KOPT-K1 (cell line): ENCODE data around the gene HES4.
"Not testable (repeated sequence)": the region's sequence is repeated elsewhere in the genome, so short reads cannot be mapped to it uniquely, and the experiment has no call there.

Source experiments
- H3K27ac ChIP-seq: fragments of 200-600 bp; sonication (generic); 2 replicates; pipeline ENCODE4 v1.5.1; 2016; ENCODE audit warnings: antibody characterized with exemption, mild to moderate bottlenecking, low read depth, low read length; ENCODE audit not compliant: poor library complexity, severe bottlenecking
- H3K36me3 ChIP-seq: fragments of 200-600 bp; sonication (generic); 2 replicates; pipeline ENCODE4 v1.5.1; 2017; ENCODE audit warnings: antibody characterized with exemption, mild to moderate bottlenecking, low read length, moderate library complexity; ENCODE audit not compliant: insufficient read depth
- H3K9me3 ChIP-seq: fragments of 200-600 bp; sonication (generic); 2 replicates; pipeline ENCODE4 v1.5.1; 2017; ENCODE audit warnings: antibody characterized with exemption, low read length, mild to moderate bottlenecking; ENCODE audit not compliant: insufficient read depth, poor library complexity, severe bottlenecking

Gene HES4

DNA sequence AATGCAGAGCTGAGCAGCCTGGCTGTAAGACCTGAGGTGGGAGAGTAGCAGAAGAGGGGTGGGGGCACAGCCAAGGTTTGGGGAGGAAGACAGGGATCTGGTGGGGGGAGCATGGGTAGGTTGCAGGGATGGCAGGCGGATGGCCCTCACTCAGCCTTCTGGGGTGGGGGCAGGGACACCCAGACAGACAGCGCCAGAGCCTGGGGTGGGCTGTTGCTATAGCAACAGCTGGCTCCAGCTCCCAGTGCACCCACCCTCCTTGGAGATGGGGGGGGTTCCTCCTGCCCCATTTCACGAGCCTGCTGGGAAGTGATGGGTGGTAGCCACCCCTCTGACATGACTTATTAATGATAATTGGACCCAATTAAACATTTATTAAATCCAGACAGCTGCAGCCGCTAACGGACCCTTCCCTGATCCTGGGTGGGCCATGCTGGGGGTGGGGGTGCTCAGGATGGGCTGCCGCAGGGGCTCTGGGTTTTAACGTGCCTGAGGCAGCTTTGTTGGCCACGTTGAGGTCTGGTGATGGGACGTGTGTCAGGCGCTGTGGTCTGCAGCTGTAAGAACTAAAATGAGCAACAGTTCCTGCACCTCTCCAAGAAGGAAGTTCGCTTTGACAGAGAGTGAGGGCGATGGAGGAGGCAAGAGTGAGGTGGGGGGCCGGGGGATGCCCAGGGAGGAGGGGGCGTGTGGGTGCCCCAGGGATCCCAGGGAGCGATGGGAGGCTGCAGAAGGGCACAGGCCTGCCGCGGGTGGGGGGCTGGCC is 39.4 kb upstream of the HES4 start:
- Histone ChIP-seq H3K9me3 (no peaks in the 10 kb centered on the region), H3K27ac (no peak overlapping the region), H3K36me3 (no peaks in the 10 kb centered on the region)

DNA sequence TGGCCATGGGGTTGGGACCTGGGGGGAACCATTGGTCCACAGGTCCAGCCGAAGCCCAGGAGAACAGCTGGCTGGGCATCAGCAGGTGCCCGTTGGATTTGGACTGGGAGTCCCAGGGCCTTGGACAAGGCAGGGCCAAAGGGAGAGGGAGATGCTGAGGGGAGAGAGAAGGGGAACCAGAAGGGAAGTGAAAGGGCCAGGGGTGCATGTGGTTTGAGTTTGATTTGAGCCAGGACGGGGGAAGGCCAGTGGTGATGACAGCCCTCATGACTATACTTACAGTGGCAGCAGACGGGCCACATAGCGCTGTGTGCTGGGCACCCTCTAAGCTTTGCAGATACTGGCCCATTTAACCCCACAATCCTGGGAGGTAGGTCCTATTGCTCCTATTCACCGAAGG is 38.8 kb upstream of the HES4 start:
- H3K27ac ChIP-seq, result no peak overlapping the region

DNA sequence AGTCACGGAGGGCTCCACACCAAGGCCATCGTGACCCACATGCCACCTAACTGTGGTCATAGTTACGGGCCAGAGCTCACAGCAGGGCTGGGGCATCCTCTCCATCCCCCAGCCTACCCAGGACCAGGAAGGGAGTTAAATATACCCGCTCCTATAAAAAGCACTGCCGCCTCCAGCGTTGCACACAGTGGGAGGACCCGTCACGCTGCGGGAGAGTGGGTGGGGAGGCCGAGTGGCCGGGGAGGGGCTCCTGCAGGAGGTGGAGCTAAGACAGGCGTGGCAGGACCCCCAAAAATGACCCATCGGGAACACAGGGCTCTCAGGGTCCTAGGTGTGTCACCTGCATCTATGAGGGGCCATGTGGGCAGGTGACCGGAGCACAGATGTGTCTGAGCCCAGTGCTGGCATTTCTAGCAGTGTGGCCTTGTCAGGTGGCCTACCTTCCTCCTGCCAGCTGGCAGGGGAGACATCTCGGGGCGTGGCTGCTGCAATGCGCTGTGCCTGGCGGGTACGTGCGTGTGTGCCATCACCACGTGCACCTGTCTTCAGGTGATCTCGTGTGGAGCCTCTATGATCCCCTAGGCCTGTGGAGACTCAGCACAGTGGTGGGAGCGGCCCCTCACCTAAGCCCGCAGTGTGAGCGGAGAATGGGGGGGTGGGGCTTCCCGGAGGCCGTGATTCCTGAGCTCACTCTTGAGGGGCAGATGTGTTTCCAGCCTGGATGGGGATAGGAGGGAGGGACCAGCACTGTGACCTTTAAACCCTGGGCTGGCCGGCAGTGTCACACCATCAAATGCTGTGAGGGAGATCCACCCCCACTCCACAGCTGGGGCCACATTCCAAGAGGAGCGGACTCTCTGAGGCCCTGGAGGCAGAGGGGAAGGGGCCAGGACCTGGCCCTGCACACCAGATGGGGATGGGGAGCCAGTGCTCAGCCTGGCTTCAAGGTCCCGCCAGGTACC is 37.8 kb upstream of the HES4 start:
- Histone ChIP-seq H3K27ac (no peak overlapping the region), H3K36me3 (no peaks in the 10 kb centered on the region), H3K9me3 (no peaks in the 10 kb centered on the region)

More for the DNA sequence above, 38.8 kb upstream of the HES4 start:
- no peaks in the 10 kb centered on the region for H3K36me3 ChIP-seq
- no peaks in the 10 kb centered on the region for H3K9me3 ChIP-seq

- Histone ChIP-seq H3K9me3 (no peaks in the 10 kb centered on the region), H3K27ac (no peak overlapping the region), H3K36me3 (no peaks in the 10 kb centered on the region)
Measured at GRCh38 chr1:1035291-1035943, 35.5 kb upstream of the HES4 start.

DNA sequence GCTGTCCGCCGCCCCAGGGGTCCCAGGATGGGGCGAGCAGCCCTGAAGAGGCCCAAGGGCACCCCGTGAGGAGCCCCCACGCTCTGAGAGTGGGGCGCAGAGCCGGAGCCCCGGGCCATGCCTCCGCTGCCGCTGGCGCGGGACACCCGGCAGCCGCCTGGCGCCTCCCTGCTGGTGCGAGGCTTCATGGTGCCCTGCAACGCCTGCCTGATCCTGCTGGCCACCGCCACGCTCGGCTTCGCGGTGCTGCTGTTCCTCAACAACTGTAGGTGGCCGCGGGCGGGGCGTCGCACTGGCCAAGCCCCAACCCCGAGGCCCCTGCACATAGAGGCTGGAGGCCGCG is 34.5 kb upstream of the HES4 start:
- Histone ChIP-seq H3K9me3 (no peaks in the 10 kb centered on the region), H3K36me3 (no peaks in the 10 kb centered on the region), H3K27ac (no peak overlapping the region)

- H3K27ac ChIP-seq, result no peak overlapping the region
- H3K9me3 ChIP-seq, result no peaks in the 10 kb centered on the region
- H3K36me3 ChIP-seq, result no peaks in the 10 kb centered on the region
Measured at GRCh38 chr1:1033731-1034438, 34.0 kb upstream of the HES4 start.

DNA sequence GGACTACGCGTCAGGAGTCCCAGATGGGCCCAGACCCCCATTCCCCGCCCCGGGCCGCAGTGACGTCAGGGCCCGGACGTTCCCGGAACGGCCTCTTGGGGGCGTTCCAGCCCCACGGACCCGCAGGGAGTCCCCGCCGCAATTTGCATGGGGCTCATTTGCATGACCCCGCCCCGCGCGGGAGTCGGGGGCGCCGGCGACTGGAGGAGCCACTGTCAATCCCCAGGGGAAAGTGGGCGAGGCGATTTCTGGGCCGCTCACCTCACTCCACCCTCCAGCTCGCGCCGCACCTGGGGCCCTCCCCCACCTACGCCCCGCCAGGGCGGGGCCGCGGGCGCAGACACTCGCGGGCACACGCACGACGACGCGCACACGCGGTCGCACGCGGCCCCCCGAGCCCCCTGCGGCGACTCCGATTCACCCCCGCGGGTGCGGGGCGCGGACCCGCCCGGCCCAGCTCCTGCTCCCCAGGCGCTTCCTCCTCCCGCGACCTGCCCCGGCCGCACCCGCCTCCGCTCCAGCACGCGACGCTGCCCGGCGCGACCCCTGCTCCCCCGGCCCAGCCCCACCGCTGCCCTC is 33.2 kb upstream of the HES4 start:
- H3K27ac ChIP-seq, result no peak overlapping the region
- H3K36me3 ChIP-seq, result no peaks in the 10 kb centered on the region
- H3K9me3 ChIP-seq, result no peaks in the 10 kb centered on the region

DNA sequence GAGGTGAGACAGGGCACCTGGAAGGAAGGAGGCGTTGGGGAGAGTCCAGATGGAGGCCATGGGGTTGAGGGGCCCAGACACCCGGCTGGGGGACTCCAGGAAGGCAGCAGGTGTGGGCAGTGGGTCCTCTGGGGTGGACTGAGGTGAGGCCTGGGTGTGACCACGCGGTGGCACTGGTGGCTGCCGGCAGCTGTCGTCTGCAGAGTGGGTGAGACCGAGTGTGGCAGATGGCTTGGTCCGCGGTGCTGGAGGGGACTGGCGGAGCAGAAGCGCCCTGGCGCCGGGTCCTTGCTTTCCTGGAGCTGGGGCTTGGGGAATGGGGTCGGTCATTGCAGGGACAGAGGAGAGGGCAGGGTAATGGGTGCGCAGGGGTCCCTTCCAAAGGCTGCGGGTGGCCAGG is 32.5 kb upstream of the HES4 start:
- Histone ChIP-seq H3K27ac (no peak overlapping the region), H3K36me3 (no peaks in the 10 kb centered on the region)

GRCh38 chr1:1031659-1032235 is 31.9 kb upstream of the HES4 start:
- no peaks in the 10 kb centered on the region for H3K36me3 ChIP-seq
- no peaks in the 10 kb centered on the region for H3K9me3 ChIP-seq
- H3K27ac ChIP-seq, result no peak overlapping the region

More for the DNA sequence above, 32.5 kb upstream of the HES4 start:
- no peaks in the 10 kb centered on the region for H3K9me3 ChIP-seq

GRCh38 chr1:1030867-1031658 is 31.2 kb upstream of the HES4 start:
- not testable (repeated sequence) for H3K9me3 ChIP-seq, H3K27ac ChIP-seq, H3K36me3 ChIP-seq

GRCh38 chr1:1027791-1028190 is 27.9 kb upstream of the HES4 start:
- Histone ChIP-seq H3K9me3 (no peaks in the 10 kb centered on the region), H3K27ac (no peak overlapping the region), H3K36me3 (no peaks in the 10 kb centered on the region)

GRCh38 chr1:1026599-1027413 is 26.9 kb upstream of the HES4 start:
- no peaks in the 10 kb centered on the region for H3K36me3 ChIP-seq
- no peaks in the 10 kb centered on the region for H3K9me3 ChIP-seq
- H3K27ac ChIP-seq, result no peak overlapping the region

- Histone ChIP-seq H3K36me3 (no peaks in the 10 kb centered on the region), H3K9me3 (no peaks in the 10 kb centered on the region), H3K27ac (no peak overlapping the region)
Measured at GRCh38 chr1:1025730-1026129, 25.8 kb upstream of the HES4 start.
